GM12892 (cell line): ENCODE results near the gene RAPGEF5.

Experiments used
- POLR2A ChIP-seq: IDR thresholded peaks from 2 replicates; pipeline ENCODE4 v1.6.1; 2011; ENCODE audit warnings: low read depth, low read length, control low read depth
- POLR2AphosphoS5 ChIP-seq: IDR thresholded peaks from 2 replicates; pipeline ENCODE4 v1.6.1; 2011; ENCODE audit warnings: low read depth, low read length, control low read depth
- TAF1 ChIP-seq: IDR thresholded peaks from 2 replicates; pipeline ENCODE4 v1.6.1; 2011; ENCODE audit warnings: low read depth, mild to moderate bottlenecking, control low read depth, low read length, borderline replicate concordance

GRCh38 chr7:22358820-22359697 lies 2.1 kb upstream of the RAPGEF5 start:
- TF ChIP-seq POLR2A (no peak), POLR2AphosphoS5 (no peak), TAF1 (no peak)
